H9 (cell line): ENCODE measurements around the gene TPD52L3. TPM values are rescaled to one million over a fixed set of nuclear protein-coding genes. Genes with fewer than 3 reads are reported as not detected.

Experiments
- DNase-seq: peaks from one replicate; pipeline ENCODE4 v3.0.0-alpha.2; 2017
- H2AFZ ChIP-seq: one replicate; pipeline ENCODE4 v1.6.1; 2013; ENCODE audit warnings: mild to moderate bottlenecking, low read length, control low read depth, moderate library complexity
- H2AK5ac ChIP-seq: 2 replicates; pipeline ENCODE4 v1.6.1; 2013; ENCODE audit warnings: low read length, control low read depth, mixed read lengths; ENCODE audit not compliant: insufficient read length
- H2BK120ac ChIP-seq: one replicate; pipeline ENCODE4 v1.6.1; 2013; ENCODE audit warnings: low read depth, mild to moderate bottlenecking, low read length, control low read depth, inconsistent platforms; ENCODE audit not compliant: poor library complexity, severe bottlenecking
- H2BK12ac ChIP-seq: 2 replicates; pipeline ENCODE4 v1.6.1; 2013; ENCODE audit warnings: low read length, control low read depth, mixed read lengths, low read depth; ENCODE audit not compliant: insufficient read length
- H2BK15ac ChIP-seq: 2 replicates; pipeline ENCODE4 v1.6.1; 2013; ENCODE audit warnings: low read depth, low read length, control low read depth
- H2BK20ac ChIP-seq: one replicate; pipeline ENCODE4 v1.6.1; 2013; ENCODE audit warnings: low read depth, mild to moderate bottlenecking, low read length, control low read depth, inconsistent platforms; ENCODE audit not compliant: poor library complexity, severe bottlenecking
- H2BK5ac ChIP-seq: 2 replicates; pipeline ENCODE4 v1.6.1; 2013; ENCODE audit warnings: low read length, control low read depth, mixed read lengths; ENCODE audit not compliant: insufficient read length
- H3K14ac ChIP-seq: 2 replicates; pipeline ENCODE4 v1.6.1; 2013; ENCODE audit warnings: low read length, control low read depth; ENCODE audit not compliant: insufficient read depth
- H3K18ac ChIP-seq: 2 replicates; pipeline ENCODE4 v1.6.1; 2013; ENCODE audit warnings: low read depth, mild to moderate bottlenecking, mixed read lengths, low read length, control low read depth; ENCODE audit not compliant: insufficient read length
- H3K23ac ChIP-seq: 2 replicates; pipeline ENCODE4 v1.6.1; 2013; ENCODE audit warnings: low read length, control low read depth, mixed read lengths, low read depth; ENCODE audit not compliant: insufficient read length
- H3K23me2 ChIP-seq: 2 replicates; pipeline ENCODE4 v1.6.1; 2013; ENCODE audit warnings: low read depth, mild to moderate bottlenecking, mixed read lengths, low read length, control low read depth; ENCODE audit not compliant: insufficient read length, poor library complexity, severe bottlenecking
- H3K27ac ChIP-seq: 2 replicates; pipeline ENCODE4 v1.5.1; 2013; ENCODE audit warnings: low read length, control low read depth, mixed read lengths, low read depth; ENCODE audit not compliant: insufficient read length
- H3K27me3 ChIP-seq: 2 replicates; pipeline ENCODE4 v1.6.1; 2013; ENCODE audit warnings: low read length, control low read depth, inconsistent platforms; ENCODE audit not compliant: insufficient read depth
- H3K4ac ChIP-seq: 2 replicates; pipeline ENCODE4 v1.6.1; 2013; ENCODE audit warnings: low read depth, mild to moderate bottlenecking, control low read depth, inconsistent platforms, low read length, moderate library complexity
- H3K4me1 ChIP-seq: 2 replicates; pipeline ENCODE4 v1.6.1; 2013; ENCODE audit warnings: low read length, control low read depth, inconsistent platforms; ENCODE audit not compliant: insufficient read depth
- H3K4me2 ChIP-seq: 2 replicates; pipeline ENCODE4 v1.6.1; 2013; ENCODE audit warnings: low read length, control low read depth, mixed read lengths; ENCODE audit not compliant: insufficient read length, insufficient read depth
- H3K56ac ChIP-seq: 2 replicates; pipeline ENCODE4 v1.6.1; 2013; ENCODE audit warnings: low read depth, mild to moderate bottlenecking, mixed read lengths, low read length, control low read depth; ENCODE audit not compliant: insufficient read length
- H3K79me1 ChIP-seq: 2 replicates; pipeline ENCODE4 v1.6.1; 2013; ENCODE audit warnings: low read depth, mild to moderate bottlenecking, moderate library complexity, low read length, control low read depth, inconsistent platforms; ENCODE audit not compliant: insufficient read depth, poor library complexity, severe bottlenecking
- H3K79me2 ChIP-seq: 2 replicates; pipeline ENCODE4 v1.6.1; 2013; ENCODE audit warnings: low read length, control low read depth, inconsistent platforms; ENCODE audit not compliant: insufficient read depth
- H3K9ac ChIP-seq: 2 replicates; pipeline ENCODE4 v1.6.1; 2013; ENCODE audit warnings: low read length, control low read depth, mixed read lengths; ENCODE audit not compliant: insufficient read length; ENCODE audit errors: extremely low read depth
- H3K9me3 ChIP-seq: one replicate; pipeline ENCODE4 v1.6.1; 2013; ENCODE audit warnings: low read depth, low read length, inconsistent platforms; ENCODE audit not compliant: control insufficient read depth
- H3T11ph ChIP-seq: one replicate; pipeline ENCODE4 v1.6.1; 2013; ENCODE audit warnings: mild to moderate bottlenecking, low read length, control low read depth, inconsistent platforms
- H4K20me1 ChIP-seq: one replicate; pipeline ENCODE4 v1.6.1; 2013; ENCODE audit not compliant: control insufficient read depth, insufficient read length, insufficient read depth
- H4K5ac ChIP-seq: 2 replicates; pipeline ENCODE4 v1.6.1; 2013; ENCODE audit warnings: low read depth, mild to moderate bottlenecking, mixed read lengths, low read length, control low read depth; ENCODE audit not compliant: insufficient read length
- H4K8ac ChIP-seq: replicated peaks from 2 replicates; pipeline ENCODE4 v1.6.1; 2013; ENCODE audit warnings: low read length, control low read depth, mixed read lengths, low read depth; ENCODE audit not compliant: insufficient read length
- H4K91ac ChIP-seq: 2 replicates; pipeline ENCODE4 v1.6.1; 2013; ENCODE audit warnings: low read depth, mild to moderate bottlenecking, moderate library complexity, mixed read lengths, low read length, control low read depth; ENCODE audit not compliant: insufficient read length
- H3K27ac Mint-ChIP-seq, 3 experiments: 2 replicates in 2 of 3; 3 replicates in 1 of 3; pipeline ENCODE4 v1.8.0; 2020 to 2021; ENCODE audit warnings: mixed read lengths in 3 of 3, mild to moderate bottlenecking in 1 of 3, moderate library complexity in 1 of 3
- H3K27me3 Mint-ChIP-seq: 2 replicates; pipeline ENCODE4 v1.8.0; 2021; ENCODE audit warnings: low read depth, mild to moderate bottlenecking, moderate library complexity, mixed read lengths
- H3K36me3 Mint-ChIP-seq, 3 experiments: 2 replicates in 2 of 3; 3 replicates in 1 of 3; pipeline ENCODE4 v1.8.0; 2020 to 2021; ENCODE audit warnings: low read depth in 3 of 3, mixed read lengths in 3 of 3; ENCODE audit not compliant: insufficient read depth in 1 of 3
- H3K4me1 Mint-ChIP-seq, 2 experiments: 2 replicates each; pipeline ENCODE4 v1.8.0; 2020; ENCODE audit warnings: mixed read lengths in 2 of 2
- H3K4me3 Mint-ChIP-seq, 2 experiments: 2 replicates in 1 of 2; 3 replicates in 1 of 2; pipeline ENCODE4 v1.8.0; 2020 to 2021; ENCODE audit warnings: mild to moderate bottlenecking in 2 of 2, mixed read lengths in 2 of 2, moderate library complexity in 1 of 2
- H3K9me3 Mint-ChIP-seq, 2 experiments: 2 replicates in 1 of 2; 3 replicates in 1 of 2; pipeline ENCODE4 v1.8.0; 2020; ENCODE audit warnings: mild to moderate bottlenecking in 2 of 2, mixed read lengths in 2 of 2, moderate library complexity in 1 of 2
- total RNA-seq: library from RNA; stranded (reverse); gene quantifications from 2 replicates; pipeline ENCODE4 v1.2.1, GENCODE V29; 2021
- TF ChIP-seq, protein P1 (sequence below): fragments of 200-600 bp; sonication (generic); conservative IDR thresholded peaks from 3 replicates; pipeline ENCODE4 v1.8.0; 2021; ENCODE audit warnings: antibody characterized with exemption, mild to moderate bottlenecking

TPD52L3 gene
- total RNA-seq, 1 experiment from 2014 or later: not detected

DNA sequence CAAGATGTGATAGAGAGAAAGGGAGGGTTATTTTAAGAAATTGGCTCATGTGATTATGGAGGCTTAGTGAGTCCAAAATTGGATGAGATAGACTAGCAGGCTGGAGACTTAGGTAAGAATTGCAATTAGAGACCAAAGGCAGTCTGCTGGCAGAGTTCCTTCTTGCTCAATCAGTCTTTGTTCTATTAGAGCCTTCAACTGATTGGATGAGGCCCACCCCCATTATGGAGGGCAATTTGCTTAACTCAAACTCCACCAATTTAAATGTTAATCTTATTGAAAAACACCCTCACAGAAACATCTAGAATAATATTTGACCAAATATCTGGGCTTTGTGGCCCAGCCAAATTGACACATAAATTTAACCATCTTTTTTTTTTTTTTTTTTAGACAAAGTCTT lies 23.9 kb upstream of the TPD52L3 start:
- no peak overlapping the region for H3K27ac ChIP-seq
- H4K8ac ChIP-seq: no peak overlapping the region
- no peak overlapping the region for H3K9ac ChIP-seq
- H3K9me3 Mint-ChIP-seq: no peaks in the 10 kb centered on the region
- H3K27me3 Mint-ChIP-seq: no peaks in the 10 kb centered on the region
- no peak overlapping the region for H2BK15ac ChIP-seq
- no peak overlapping the region for H2BK12ac ChIP-seq
- H3K23ac ChIP-seq: no peak overlapping the region
- H2AK5ac ChIP-seq: no peak overlapping the region
- H3K79me2 ChIP-seq: no peaks in the 10 kb centered on the region
- no peaks in the 10 kb centered on the region for H3K9me3 ChIP-seq
- no peak overlapping the region for H3K4ac ChIP-seq
- no peak for DNase-seq
- H3K4me1 ChIP-seq: no peaks in the 10 kb centered on the region
- H3K27me3 ChIP-seq: no peaks in the 10 kb centered on the region
- H4K20me1 ChIP-seq: no peaks in the 10 kb centered on the region
- H3K23me2 ChIP-seq: no peaks in the 10 kb centered on the region
- H3K36me3 Mint-ChIP-seq: no peaks in the 10 kb centered on the region
- H3T11ph ChIP-seq: no peak overlapping the region
- H2BK20ac ChIP-seq: no peak overlapping the region
- H4K5ac ChIP-seq: no peak overlapping the region
- no peak overlapping the region for H3K4me3 Mint-ChIP-seq
- no peak overlapping the region for H3K56ac ChIP-seq
- peaks cover 3 to 4% of the 10 kb centered on the region in 2 experiments; a peak in 3 of 4 replicates for H3K4me1 Mint-ChIP-seq
- no peak overlapping the region for H4K91ac ChIP-seq
- no peak overlapping the region for H3K27ac Mint-ChIP-seq
- no peaks in the 10 kb centered on the region for H3K79me1 ChIP-seq
- H2AFZ ChIP-seq: no peak overlapping the region
- H3K14ac ChIP-seq: no peak overlapping the region
- no peak overlapping the region for H2BK5ac ChIP-seq
- no peak overlapping the region for H3K18ac ChIP-seq
- no peak overlapping the region for H2BK120ac ChIP-seq
- TF ChIP-seq, protein P1, sequence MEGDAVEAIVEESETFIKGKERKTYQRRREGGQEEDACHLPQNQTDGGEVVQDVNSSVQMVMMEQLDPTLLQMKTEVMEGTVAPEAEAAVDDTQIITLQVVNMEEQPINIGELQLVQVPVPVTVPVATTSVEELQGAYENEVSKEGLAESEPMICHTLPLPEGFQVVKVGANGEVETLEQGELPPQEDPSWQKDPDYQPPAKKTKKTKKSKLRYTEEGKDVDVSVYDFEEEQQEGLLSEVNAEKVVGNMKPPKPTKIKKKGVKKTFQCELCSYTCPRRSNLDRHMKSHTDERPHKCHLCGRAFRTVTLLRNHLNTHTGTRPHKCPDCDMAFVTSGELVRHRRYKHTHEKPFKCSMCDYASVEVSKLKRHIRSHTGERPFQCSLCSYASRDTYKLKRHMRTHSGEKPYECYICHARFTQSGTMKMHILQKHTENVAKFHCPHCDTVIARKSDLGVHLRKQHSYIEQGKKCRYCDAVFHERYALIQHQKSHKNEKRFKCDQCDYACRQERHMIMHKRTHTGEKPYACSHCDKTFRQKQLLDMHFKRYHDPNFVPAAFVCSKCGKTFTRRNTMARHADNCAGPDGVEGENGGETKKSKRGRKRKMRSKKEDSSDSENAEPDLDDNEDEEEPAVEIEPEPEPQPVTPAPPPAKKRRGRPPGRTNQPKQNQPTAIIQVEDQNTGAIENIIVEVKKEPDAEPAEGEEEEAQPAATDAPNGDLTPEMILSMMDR: no peak
- H3K4me2 ChIP-seq: no peak overlapping the region
